ENCODE results near the gene WDR33.

The WDR33 gene

GRCh38 chr2:127654838-127655175 is 156.2 kb downstream of the WDR33 start:
- H3K4me3 ChIP-seq (ENCODE audit: low read length in 2 of 2): peak overlapping the region; percentile 20 to 29
- peaks cover 16 to 20% of the 10 kb centered on the region in 2 donors for H3K36me3 ChIP-seq (ENCODE audit: control insufficient read depth in 2 of 2, insufficient read depth in 2 of 2, low read length in 2 of 2)
- no peaks in the 10 kb centered on the region for H3K27me3 ChIP-seq (ENCODE audit: control insufficient read depth in 1 of 2, insufficient read depth in 2 of 2, low read length in 2 of 2)
- H3K9me3 ChIP-seq (ENCODE audit: control insufficient read depth in 2 of 2, low read length in 2 of 2): no peaks in the 10 kb centered on the region
- peaks cover 99% of the 10 kb centered on the region for H3K4me1 ChIP-seq (ENCODE audit: control insufficient read depth, insufficient read depth, low read length)
- H3K27ac ChIP-seq (ENCODE audit: low read length): peak overlapping the region; percentile 100
- H3K9ac ChIP-seq (ENCODE audit: low read length in 2 of 2): peak overlapping the region; percentile 66 to 73

GRCh38 chr2:127654084-127654837 is 156.7 kb downstream of the WDR33 start:
- Histone ChIP-seq H3K9me3 (ENCODE audit: control insufficient read depth in 2 of 2, low read length in 2 of 2) (no peaks in the 10 kb centered on the region), H3K4me3 (ENCODE audit: low read length in 2 of 2) (peak overlapping the region in 1 of 2 donors; percentile 20), H3K36me3 (ENCODE audit: control insufficient read depth in 2 of 2, insufficient read depth in 2 of 2, low read length in 2 of 2) (peaks cover 16 to 20% of the 10 kb centered on the region in 2 donors), H3K27me3 (ENCODE audit: control insufficient read depth in 1 of 2, insufficient read depth in 2 of 2, low read length in 2 of 2) (no peaks in the 10 kb centered on the region), H3K27ac (ENCODE audit: low read length) (peak overlapping the region; percentile 100), H3K9ac (ENCODE audit: low read length in 2 of 2) (peak overlapping the region; percentile 73 to 74), H3K4me1 (ENCODE audit: control insufficient read depth, insufficient read depth, low read length) (peaks cover 99% of the 10 kb centered on the region)

GRCh38 chr2:127653421-127654083 is 157.4 kb downstream of the WDR33 start:
- Histone ChIP-seq H3K9me3 (ENCODE audit: control insufficient read depth in 2 of 2, low read length in 2 of 2) (no peaks in the 10 kb centered on the region), H3K4me1 (ENCODE audit: control insufficient read depth, insufficient read depth, low read length) (peaks cover 95% of the 10 kb centered on the region), H3K27ac (ENCODE audit: low read length) (peak overlapping the region; percentile 100), H3K27me3 (ENCODE audit: control insufficient read depth in 1 of 2, insufficient read depth in 2 of 2, low read length in 2 of 2) (no peaks in the 10 kb centered on the region), H3K36me3 (ENCODE audit: control insufficient read depth in 2 of 2, insufficient read depth in 2 of 2, low read length in 2 of 2) (peaks cover 16 to 22% of the 10 kb centered on the region in 2 donors), H3K9ac (ENCODE audit: low read length in 2 of 2) (peak overlapping the region; percentile 73 to 74), H3K4me3 (ENCODE audit: low read length in 2 of 2) (peak overlapping the region in 1 of 2 donors; percentile 8)

GRCh38 chr2:127652786-127653357 is 158.1 kb downstream of the WDR33 start:
- H3K4me1 ChIP-seq (ENCODE audit: control insufficient read depth, insufficient read depth, low read length): peaks cover 95% of the 10 kb centered on the region
- no peak overlapping the region for H3K4me3 ChIP-seq (ENCODE audit: low read length in 2 of 2)
- H3K27ac ChIP-seq (ENCODE audit: low read length): peak overlapping the region; percentile 100
- no peaks in the 10 kb centered on the region for H3K27me3 ChIP-seq (ENCODE audit: control insufficient read depth in 1 of 2, insufficient read depth in 2 of 2, low read length in 2 of 2)
- peaks cover 16 to 26% of the 10 kb centered on the region in 2 donors for H3K36me3 ChIP-seq (ENCODE audit: control insufficient read depth in 2 of 2, insufficient read depth in 2 of 2, low read length in 2 of 2)
- H3K9me3 ChIP-seq (ENCODE audit: control insufficient read depth in 2 of 2, low read length in 2 of 2): no peaks in the 10 kb centered on the region
- peak overlapping the region; percentile 73 to 74 for H3K9ac ChIP-seq (ENCODE audit: low read length in 2 of 2)

- Histone ChIP-seq H3K36me3 (ENCODE audit: control insufficient read depth in 2 of 2, insufficient read depth in 2 of 2, low read length in 2 of 2) (peaks cover 16 to 27% of the 10 kb centered on the region in 2 donors), H3K4me3 (ENCODE audit: low read length in 2 of 2) (peak overlapping the region in 1 of 2 donors; percentile 54), H3K4me1 (ENCODE audit: control insufficient read depth, insufficient read depth, low read length) (peaks cover 95% of the 10 kb centered on the region), H3K9ac (ENCODE audit: low read length in 2 of 2) (peak overlapping the region; percentile 73 to 80), H3K27me3 (ENCODE audit: control insufficient read depth in 1 of 2, insufficient read depth in 2 of 2, low read length in 2 of 2) (no peaks in the 10 kb centered on the region), H3K9me3 (ENCODE audit: control insufficient read depth in 2 of 2, low read length in 2 of 2) (no peaks in the 10 kb centered on the region), H3K27ac (ENCODE audit: low read length) (peak overlapping the region; percentile 100)
These were observed 158.9 kb downstream of the WDR33 start for GRCh38 chr2:127651971-127652550.

GRCh38 chr2:127651381-127651809 is 159.6 kb downstream of the WDR33 start:
- Histone ChIP-seq H3K27me3 (ENCODE audit: control insufficient read depth in 1 of 2, insufficient read depth in 2 of 2, low read length in 2 of 2) (no peaks in the 10 kb centered on the region), H3K36me3 (ENCODE audit: control insufficient read depth in 2 of 2, insufficient read depth in 2 of 2, low read length in 2 of 2) (peaks cover 16 to 22% of the 10 kb centered on the region in 2 donors), H3K9me3 (ENCODE audit: control insufficient read depth in 2 of 2, low read length in 2 of 2) (no peaks in the 10 kb centered on the region), H3K9ac (ENCODE audit: low read length in 2 of 2) (peak overlapping the region; percentile 58 to 80), H3K4me1 (ENCODE audit: control insufficient read depth, insufficient read depth, low read length) (peaks cover 95% of the 10 kb centered on the region), H3K27ac (ENCODE audit: low read length) (peak overlapping the region; percentile 100), H3K4me3 (ENCODE audit: low read length in 2 of 2) (peak overlapping the region in 1 of 2 donors; percentile 54)
